ENCODE data around the gene ATF7. TPM values are rescaled to one million over a fixed set of nuclear protein-coding genes. Genes with fewer than 3 reads are reported as not detected.

ATF7 gene
- total and polyA plus RNA-seq, 9 of the 15 experiments (the other 6 are each of a cell fraction or from before 2014, with no cell fraction given), result 10.6 to 30.4 (median 20.7) TPM

DNA sequence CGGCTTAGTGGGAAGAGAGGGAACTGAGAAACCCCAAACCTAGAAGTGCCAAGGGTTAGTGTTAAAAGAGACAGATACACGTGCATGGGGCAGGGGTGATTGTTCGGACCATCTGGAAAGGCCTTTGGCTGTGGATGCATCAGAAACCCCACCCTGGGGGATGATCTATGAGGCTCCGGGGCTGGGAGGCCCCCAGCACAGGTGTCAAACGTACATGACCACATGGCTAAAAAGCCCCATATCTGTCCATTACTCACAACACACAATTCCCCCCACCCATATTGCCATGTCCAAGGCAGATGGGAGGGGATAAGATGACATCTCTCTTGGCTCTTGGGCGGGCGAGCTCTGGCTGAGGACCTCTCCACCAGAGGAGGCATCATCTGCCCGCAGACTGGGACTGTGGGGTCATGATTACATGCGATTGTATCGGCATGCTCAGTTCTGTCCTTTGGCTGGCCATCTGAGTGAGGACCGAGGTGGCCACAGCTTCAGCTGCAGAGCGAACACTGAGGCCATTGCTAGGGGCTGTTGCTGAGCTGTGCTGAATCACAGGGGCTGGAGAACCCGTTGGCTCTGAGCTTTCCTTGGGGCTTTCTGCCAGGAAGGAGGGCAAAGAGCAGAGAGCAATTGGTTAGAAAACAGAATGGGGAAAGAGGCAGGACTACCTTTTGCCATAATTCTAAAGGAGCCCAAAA, 109.3 kb downstream of the ATF7 start:
- no peaks in the 10 kb centered on the region for H3K4me1 ChIP-seq (replicated peaks in 1 of 2; ENCODE audit: control insufficient read depth in 2 of 2, insufficient read depth in 2 of 2, low read length in 2 of 2)
- peaks cover 78% of the 10 kb centered on the region for H3K36me3 ChIP-seq (ENCODE audit: control insufficient read depth, insufficient read depth, low read length)
- H3K27ac ChIP-seq (ENCODE audit: extremely low read depth, low read depth, low read length), result no peak overlapping the region
- DNase-seq (ENCODE audit: extremely low read depth in 1 of 4, low spot score in 3 of 4) (no peak), ATAC-seq (no peak), FAIRE-seq (no peak)
- in situ Hi-C loops (cut with MboI), result no loop called here
- H3K79me2 ChIP-seq (ENCODE audit: control insufficient read depth, insufficient read depth, low read length), result no peaks in the 10 kb centered on the region
- no peak overlapping the region for H3K4me2 ChIP-seq (ENCODE audit: insufficient read depth, low read length)
- ChIA-PET POLR2A (interaction anchor here (0.9 to 2.0 kb wide), 3 partner anchors 8 to 172 kb away, joined by 3 to 6 read pairs (median 4); partner anchors contain the start of gene NPFF), CTCF (ENCODE audit: low intra/inter-chr PET ratio) (interaction anchor here (0.6 kb wide), 1 partner anchor 255 kb away, joined by 3 read pairs; no protein-coding TSS in a partner anchor)
- H3K9me1 ChIP-seq (ENCODE audit: control insufficient read depth, insufficient read depth, low read length), result no peaks in the 10 kb centered on the region
- 82% methylated on average over 13 of the region's 13 CpGs for WGBS (ENCODE audit: insufficient coverage, low coverage, missing lambda C conversion rate)
- no peaks in the 10 kb centered on the region for H3K9me3 ChIP-seq (replicated peaks; ENCODE audit: control insufficient read depth, insufficient read depth, low read depth, low read length)
- peak overlapping the region in 1 of 2 experiments; percentile 73; a peak in 1 of 4 replicates for H3K9ac ChIP-seq (ENCODE audit: insufficient read depth in 1 of 2, low read depth in 2 of 2, low read length in 2 of 2)
- H4K20me1 ChIP-seq (replicated peaks; ENCODE audit: control insufficient read depth, insufficient read depth, low read length), result no peaks in the 10 kb centered on the region
- H2AFZ ChIP-seq (ENCODE audit: low read depth, low read length), result no peak overlapping the region
- intact Hi-C loops (cut with micrococcal nuclease), result no loop called here
- no peak overlapping the region for H3K4me3 ChIP-seq
- BruUV-seq (replicated peaks), result no TSS peak
- H3K27me3 ChIP-seq (ENCODE audit: control insufficient read depth in 2 of 2, insufficient read depth in 2 of 2, low read length in 2 of 2), result no peaks in the 10 kb centered on the region; a peak in 1 of 5 replicates
- TF ChIP-seq, protein P1, sequence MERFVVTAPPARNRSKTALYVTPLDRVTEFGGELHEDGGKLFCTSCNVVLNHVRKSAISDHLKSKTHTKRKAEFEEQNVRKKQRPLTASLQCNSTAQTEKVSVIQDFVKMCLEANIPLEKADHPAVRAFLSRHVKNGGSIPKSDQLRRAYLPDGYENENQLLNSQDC (CRISPR knock-in tag; IDR thresholded peaks at IDR 0.05), result no peak
- TF ChIP-seq BRCA1 (IDR thresholded peaks at IDR 0.05) (no peak), BRCA1 (CRISPR knock-in tag; IDR thresholded peaks at IDR 0.05) (no peak), MAFF (IDR thresholded peaks at IDR 0.05; ENCODE audit: low read length) (no peak), HDAC2 (IDR thresholded peaks at IDR 0.05) (no peak), HEY1 (CRISPR knock-in tag; IDR thresholded peaks at IDR 0.05; ENCODE audit: borderline replicate concordance) (no peak), ZNF57 (CRISPR knock-in tag; IDR thresholded peaks at IDR 0.05) (no peak), SNIP1 (IDR thresholded peaks at IDR 0.05; ENCODE audit: low read depth) (no peak), ZSCAN32 (CRISPR knock-in tag; IDR thresholded peaks at IDR 0.05) (no peak), PCBP2 (IDR thresholded peaks at IDR 0.05; ENCODE audit: low read depth, low read length, poor library complexity, severe bottlenecking) (no peak), MYC (IDR thresholded peaks at IDR 0.05; ENCODE audit: low read depth, low read length) (no peak), MYC (CRISPR knock-in tag; IDR thresholded peaks at IDR 0.05; ENCODE audit: borderline replicate concordance, low read depth) (no peak), MAFG (tag; conservative IDR thresholded peaks at IDR 0.05) (no peak), ZNF224 (CRISPR knock-in tag; IDR thresholded peaks at IDR 0.05) (no peak), ZFP1 (CRISPR knock-in tag; IDR thresholded peaks at IDR 0.05) (no peak)
- TF ChIP-seq, protein P2, sequence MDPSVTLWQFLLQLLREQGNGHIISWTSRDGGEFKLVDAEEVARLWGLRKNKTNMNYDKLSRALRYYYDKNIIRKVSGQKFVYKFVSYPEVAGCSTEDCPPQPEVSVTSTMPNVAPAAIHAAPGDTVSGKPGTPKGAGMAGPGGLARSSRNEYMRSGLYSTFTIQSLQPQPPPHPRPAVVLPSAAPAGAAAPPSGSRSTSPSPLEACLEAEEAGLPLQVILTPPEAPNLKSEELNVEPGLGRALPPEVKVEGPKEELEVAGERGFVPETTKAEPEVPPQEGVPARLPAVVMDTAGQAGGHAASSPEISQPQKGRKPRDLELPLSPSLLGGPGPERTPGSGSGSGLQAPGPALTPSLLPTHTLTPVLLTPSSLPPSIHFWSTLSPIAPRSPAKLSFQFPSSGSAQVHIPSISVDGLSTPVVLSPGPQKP (CRISPR knock-in tag; IDR thresholded peaks at IDR 0.05), result no peak
- TF ChIP-seq, protein P3, sequence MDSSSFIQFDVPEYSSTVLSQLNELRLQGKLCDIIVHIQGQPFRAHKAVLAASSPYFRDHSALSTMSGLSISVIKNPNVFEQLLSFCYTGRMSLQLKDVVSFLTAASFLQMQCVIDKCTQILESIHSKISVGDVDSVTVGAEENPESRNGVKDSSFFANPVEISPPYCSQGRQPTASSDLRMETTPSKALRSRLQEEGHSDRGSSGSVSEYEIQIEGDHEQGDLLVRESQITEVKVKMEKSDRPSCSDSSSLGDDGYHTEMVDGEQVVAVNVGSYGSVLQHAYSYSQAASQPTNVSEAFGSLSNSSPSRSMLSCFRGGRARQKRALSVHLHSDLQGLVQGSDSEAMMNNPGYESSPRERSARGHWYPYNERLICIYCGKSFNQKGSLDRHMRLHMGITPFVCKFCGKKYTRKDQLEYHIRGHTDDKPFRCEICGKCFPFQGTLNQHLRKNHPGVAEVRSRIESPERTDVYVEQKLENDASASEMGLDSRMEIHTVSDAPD (CRISPR knock-in tag; IDR thresholded peaks at IDR 0.05), result no peak
- TF ChIP-seq, protein P4, sequence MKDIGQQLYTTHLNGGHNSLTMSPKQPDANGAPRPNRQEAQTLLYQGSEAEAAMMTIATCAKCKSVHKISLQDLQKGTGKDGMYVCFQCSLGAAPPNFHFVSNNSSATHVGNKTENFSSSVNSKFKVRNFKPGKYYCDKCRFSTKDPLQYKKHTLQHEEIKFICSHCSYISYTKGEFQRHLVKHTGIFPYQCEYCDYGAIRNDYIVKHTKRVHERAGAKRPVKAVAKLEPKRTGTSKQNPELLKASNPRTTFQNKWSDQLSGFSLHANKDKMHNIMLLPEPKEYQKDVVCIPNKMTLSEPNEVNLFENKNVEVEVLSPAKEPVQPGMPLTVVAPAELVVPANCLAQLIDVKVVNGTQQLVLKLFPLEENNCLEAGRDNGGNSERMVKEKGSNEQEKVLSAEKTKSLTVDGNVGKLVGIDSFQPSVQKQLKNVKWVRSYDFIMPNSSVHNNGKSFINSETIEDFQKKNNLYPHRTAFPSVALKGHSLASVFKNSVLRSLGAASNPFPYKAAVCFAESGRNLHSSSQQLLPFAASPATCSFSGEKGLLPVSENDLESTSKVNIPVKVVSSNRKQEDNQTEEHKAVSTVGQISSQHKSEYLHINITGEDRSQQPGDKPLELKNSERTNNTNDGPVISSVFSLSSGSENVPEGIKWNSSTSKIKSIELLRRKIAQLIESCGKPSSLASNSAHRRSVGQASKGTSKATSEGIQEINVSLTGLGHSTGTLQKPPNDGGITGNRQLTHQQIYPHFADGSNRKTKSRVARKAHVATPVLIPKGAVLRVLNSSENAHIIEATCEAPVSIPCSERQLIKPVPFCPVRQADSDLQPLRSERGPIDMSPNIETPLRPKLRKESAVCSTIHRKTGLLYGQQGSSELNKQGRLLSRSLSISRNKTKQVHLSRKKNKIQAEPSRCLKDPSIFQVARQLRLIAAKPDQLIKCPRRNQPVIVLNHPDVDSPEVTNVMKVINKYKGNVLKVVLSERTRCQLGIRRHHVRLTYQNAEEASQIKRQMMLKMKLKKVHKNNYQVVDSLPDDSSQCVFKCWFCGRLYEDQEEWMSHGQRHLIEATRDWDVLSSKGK (CRISPR knock-in tag; IDR thresholded peaks at IDR 0.05), result no peak

Measured in K562 (cell line).